Glutamatergic neuron (in vitro differentiated cells): ENCODE measurements around the gene FCHO1. TPM values are rescaled to one million over a fixed set of nuclear protein-coding genes. Genes with fewer than 3 reads are reported as not detected.
A peak's percentile ranks its signal among the peaks of the same experiment; 100 is the strongest.

Experiments used
- DNase-seq: peaks from one replicate; pipeline ENCODE4 v3.0.0; 2022
- H3K27ac Mint-ChIP-seq: one replicate; pipeline ENCODE4 v1.8.0; 2020; ENCODE audit warnings: mild to moderate bottlenecking, mixed read lengths, inconsistent platforms; ENCODE audit not compliant: unreplicated experiment
- H3K27me3 Mint-ChIP-seq: one replicate; pipeline ENCODE4 v1.8.0; 2020; ENCODE audit warnings: mild to moderate bottlenecking, moderate library complexity, mixed read lengths, inconsistent platforms; ENCODE audit not compliant: unreplicated experiment
- H3K36me3 Mint-ChIP-seq: one replicate; pipeline ENCODE4 v1.8.0; 2020; ENCODE audit warnings: mild to moderate bottlenecking, mixed read lengths, inconsistent platforms; ENCODE audit not compliant: unreplicated experiment
- H3K4me1 Mint-ChIP-seq: one replicate; pipeline ENCODE4 v1.8.0; 2020; ENCODE audit warnings: mild to moderate bottlenecking, low read depth, mixed read lengths, inconsistent platforms; ENCODE audit not compliant: unreplicated experiment
- H3K4me3 Mint-ChIP-seq: one replicate; pipeline ENCODE4 v1.8.0; 2020; ENCODE audit warnings: mild to moderate bottlenecking, mixed read lengths, inconsistent platforms; ENCODE audit not compliant: unreplicated experiment
- H3K9me3 Mint-ChIP-seq: one replicate; pipeline ENCODE4 v1.8.0; 2020; ENCODE audit warnings: mild to moderate bottlenecking, moderate library complexity, mixed read lengths, inconsistent platforms; ENCODE audit not compliant: unreplicated experiment
- total RNA-seq: library from RNA; stranded (reverse); fragmentation: NEBNext Ultra II Directional; extraction: Animal tissue kit (Norgen Biotek cat#: 25700); gene quantifications from one replicate; pipeline ENCODE4 v1.2.1, GENCODE V29; 2021; ENCODE audit not compliant: unreplicated experiment
- TF ChIP-seq, protein P1 (sequence below): fragments of 200-600 bp; sonication (generic); IDR thresholded peaks from one replicate; pipeline ENCODE4 v1.5.0; 2021; ENCODE audit not compliant: partially characterized antibody, unreplicated experiment

Gene FCHO1
- total RNA-seq, 1 donor from 2014 or later, result 45.2 TPM

DNA sequence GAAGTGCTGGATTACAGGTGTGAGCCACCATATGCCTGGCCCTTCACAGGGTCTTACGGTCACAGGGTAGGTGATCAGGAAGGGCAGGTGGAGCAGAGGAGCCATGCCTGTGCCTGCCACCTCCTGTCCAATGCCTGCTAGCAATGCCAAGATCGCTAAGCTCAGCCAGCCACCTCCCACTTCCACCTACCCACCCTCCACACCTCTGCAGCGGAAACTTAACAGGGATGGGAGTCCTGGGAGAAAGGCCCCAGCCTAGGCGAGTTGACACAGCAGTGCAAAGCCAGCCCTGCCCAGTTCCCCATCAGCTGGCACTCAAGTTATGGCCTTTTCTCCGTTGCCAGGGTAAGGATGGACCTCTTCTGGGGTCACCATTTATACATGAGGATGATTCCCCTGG is 15.9 kb upstream of the FCHO1 start:
- Mint-ChIP-seq H3K9me3 (peaks cover 4% of the 10 kb centered on the region), H3K4me3 (no peak overlapping the region), H3K36me3 (peaks cover 6% of the 10 kb centered on the region), H3K4me1 (peaks cover 7% of the 10 kb centered on the region), H3K27ac (no peak overlapping the region), H3K27me3 (peaks cover 12% of the 10 kb centered on the region)
- TF ChIP-seq, protein P1, sequence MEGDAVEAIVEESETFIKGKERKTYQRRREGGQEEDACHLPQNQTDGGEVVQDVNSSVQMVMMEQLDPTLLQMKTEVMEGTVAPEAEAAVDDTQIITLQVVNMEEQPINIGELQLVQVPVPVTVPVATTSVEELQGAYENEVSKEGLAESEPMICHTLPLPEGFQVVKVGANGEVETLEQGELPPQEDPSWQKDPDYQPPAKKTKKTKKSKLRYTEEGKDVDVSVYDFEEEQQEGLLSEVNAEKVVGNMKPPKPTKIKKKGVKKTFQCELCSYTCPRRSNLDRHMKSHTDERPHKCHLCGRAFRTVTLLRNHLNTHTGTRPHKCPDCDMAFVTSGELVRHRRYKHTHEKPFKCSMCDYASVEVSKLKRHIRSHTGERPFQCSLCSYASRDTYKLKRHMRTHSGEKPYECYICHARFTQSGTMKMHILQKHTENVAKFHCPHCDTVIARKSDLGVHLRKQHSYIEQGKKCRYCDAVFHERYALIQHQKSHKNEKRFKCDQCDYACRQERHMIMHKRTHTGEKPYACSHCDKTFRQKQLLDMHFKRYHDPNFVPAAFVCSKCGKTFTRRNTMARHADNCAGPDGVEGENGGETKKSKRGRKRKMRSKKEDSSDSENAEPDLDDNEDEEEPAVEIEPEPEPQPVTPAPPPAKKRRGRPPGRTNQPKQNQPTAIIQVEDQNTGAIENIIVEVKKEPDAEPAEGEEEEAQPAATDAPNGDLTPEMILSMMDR, result no peak
- no peak for DNase-seq

DNA sequence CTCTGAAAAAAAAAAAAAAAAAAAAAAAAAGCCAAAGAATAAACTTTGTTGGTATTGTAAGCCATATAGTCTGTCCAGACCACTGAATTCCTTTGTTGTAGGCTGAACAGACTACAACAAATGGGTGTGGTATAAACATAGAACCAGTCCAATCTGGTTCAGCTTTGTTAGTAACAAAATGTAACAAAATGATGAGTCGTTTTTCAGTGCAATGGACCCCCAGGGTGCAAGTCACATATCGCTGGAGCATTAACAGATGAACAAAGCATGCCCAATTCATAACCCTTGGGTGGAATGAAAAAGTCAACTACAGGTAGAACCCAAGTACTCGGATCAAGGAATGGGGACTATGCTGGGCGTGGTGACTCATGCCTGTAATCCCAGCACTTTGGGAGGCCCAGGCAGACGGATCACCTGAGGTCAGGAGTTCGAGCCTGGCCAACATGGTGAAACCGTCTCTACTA is 13.6 kb upstream of the FCHO1 start:
- H3K27me3 Mint-ChIP-seq, result peaks cover 11% of the 10 kb centered on the region
- TF ChIP-seq, protein P1, result no peak
- DNase-seq, result no peak
- H3K4me3 Mint-ChIP-seq, result no peak overlapping the region
- H3K27ac Mint-ChIP-seq, result peak overlapping the region; percentile 64
- no peaks in the 10 kb centered on the region for H3K36me3 Mint-ChIP-seq
- H3K9me3 Mint-ChIP-seq, result peaks cover 5% of the 10 kb centered on the region
- peaks cover 4% of the 10 kb centered on the region for H3K4me1 Mint-ChIP-seq

DNA sequence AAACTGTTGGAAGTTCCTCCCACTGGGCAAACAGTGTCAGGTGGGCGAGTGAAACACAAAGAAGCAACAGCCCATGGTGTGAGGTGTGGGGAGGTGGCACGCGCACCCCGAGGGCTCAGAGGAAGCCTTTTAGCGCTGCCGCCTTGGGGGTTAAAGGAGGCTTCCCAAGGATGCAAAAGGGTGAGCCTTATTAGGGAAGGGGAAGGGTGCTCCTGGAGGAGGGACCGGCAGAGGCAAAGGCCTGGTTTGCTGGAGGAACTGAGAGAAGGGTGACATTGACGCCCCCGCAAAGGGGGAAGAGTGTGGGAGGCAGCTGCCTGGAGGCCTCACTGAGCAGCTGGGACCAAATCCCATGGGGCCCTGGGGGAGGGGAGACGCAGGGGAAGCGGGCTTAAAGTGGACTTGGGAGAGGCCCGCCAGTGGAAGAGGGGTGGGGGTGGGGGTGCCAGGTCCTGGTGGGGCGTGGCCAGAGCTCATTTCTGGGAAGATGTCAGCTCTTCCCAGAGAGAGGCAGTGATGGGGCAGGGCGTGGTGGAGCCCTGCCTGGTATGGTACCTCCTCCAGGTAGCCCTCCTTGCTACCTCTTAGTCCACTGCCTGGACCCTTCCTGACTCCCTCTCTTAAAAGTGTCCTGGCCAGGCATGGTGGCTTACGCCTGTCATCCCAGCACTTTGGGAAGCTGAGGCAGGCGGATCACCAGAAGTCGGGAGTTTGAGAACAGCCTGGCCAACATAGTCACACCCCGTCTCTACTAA is 12.0 kb upstream of the FCHO1 start:
- H3K27me3 Mint-ChIP-seq, result peaks cover 6% of the 10 kb centered on the region
- peak overlapping the region; percentile 49 for H3K4me3 Mint-ChIP-seq
- no peaks in the 10 kb centered on the region for H3K36me3 Mint-ChIP-seq
- TF ChIP-seq, protein P1, result no peak
- H3K4me1 Mint-ChIP-seq, result peaks cover 4% of the 10 kb centered on the region
- peak; percentile 91 for DNase-seq
- peaks cover 5% of the 10 kb centered on the region for H3K9me3 Mint-ChIP-seq
- H3K27ac Mint-ChIP-seq, result peak overlapping the region; percentile 97

DNA sequence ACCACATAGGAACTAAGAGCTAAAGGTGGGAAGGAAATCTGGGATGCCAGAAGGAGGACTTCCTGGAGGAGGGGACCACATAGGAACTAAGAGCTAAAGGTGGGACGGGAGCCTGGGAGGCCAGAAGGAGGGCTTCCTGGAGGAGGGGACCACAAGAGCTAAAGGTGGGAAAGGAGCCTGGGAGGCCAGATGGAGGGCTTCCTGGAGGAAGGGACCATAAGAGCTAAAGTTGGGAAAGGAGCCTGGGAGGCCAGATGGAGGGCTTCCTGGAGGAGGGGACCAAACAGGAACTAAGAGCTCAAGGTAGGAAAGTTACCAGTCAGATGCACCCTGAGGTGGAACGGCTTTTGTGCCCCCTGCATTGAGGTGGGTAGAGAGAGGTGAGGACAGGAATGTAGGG is 9.8 kb upstream of the FCHO1 start:
- no peak for DNase-seq
- Mint-ChIP-seq H3K4me1 (peaks cover 4% of the 10 kb centered on the region), H3K36me3 (no peaks in the 10 kb centered on the region), H3K27ac (no peak overlapping the region), H3K27me3 (peaks cover 9% of the 10 kb centered on the region), H3K9me3 (peaks cover 5% of the 10 kb centered on the region), H3K4me3 (no peak overlapping the region)
- TF ChIP-seq, protein P1, result no peak

DNA sequence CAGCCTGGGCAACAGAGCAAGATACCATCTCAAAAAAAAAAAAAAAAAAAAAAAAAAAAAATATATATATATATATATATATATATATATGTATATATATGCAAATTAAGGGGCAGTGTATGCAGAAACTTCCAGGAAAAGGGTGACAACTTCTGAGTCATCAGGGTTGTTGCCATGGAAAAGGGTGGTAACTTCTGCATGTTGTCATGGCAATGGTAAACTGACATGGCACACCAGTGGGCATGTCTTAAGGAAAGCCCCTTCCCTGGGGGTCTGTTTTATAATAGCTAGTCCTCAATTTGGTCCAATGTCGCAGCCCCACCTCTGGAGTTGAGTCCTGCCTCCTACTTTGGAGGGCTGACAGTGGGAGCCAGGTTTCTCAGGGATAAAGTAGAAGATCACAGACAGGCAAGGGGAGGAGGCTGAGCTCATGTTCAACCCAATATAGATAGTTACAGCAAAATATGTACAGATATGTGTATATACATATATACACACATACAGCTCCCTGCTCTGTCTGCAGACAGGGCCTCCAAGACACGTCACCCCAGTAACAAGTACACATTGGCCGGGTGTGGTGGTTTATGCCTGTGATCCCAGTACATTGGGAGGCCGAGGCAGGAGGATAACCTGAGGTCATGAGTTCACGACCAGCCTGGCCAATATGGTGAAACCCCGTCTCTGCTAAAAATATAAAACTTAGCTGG is 7.2 kb upstream of the FCHO1 start:
- Mint-ChIP-seq H3K36me3 (no peaks in the 10 kb centered on the region), H3K4me3 (no peak overlapping the region), H3K27me3 (peaks cover 12% of the 10 kb centered on the region), H3K4me1 (peaks cover 2% of the 10 kb centered on the region), H3K9me3 (peaks cover 6% of the 10 kb centered on the region), H3K27ac (no peak overlapping the region)
- TF ChIP-seq, protein P1, result no peak
- no peak for DNase-seq
